WTC11 (cell line): ENCODE measurements around the gene HSDL1. TPM values are rescaled to one million over a fixed set of nuclear protein-coding genes. Genes with fewer than 3 reads are reported as not detected.

Experiments
- ATAC-seq: fragments of 200-7000 bp; cut with Tn5 transposase; 2 replicates; pipeline ENCODE4 v1.10.0; 2021; ENCODE audit warnings: mild to moderate bottlenecking, moderate library complexity
- CTCF ChIA-PET: fragments of 300-600 bp; sonication (Branson Sonifier 250); formaldehyde crosslinking; loops from one replicate; lab custom pipeline; 2021; ENCODE audit warnings: antibody characterized with exemption; lab: Charles Lee
- POLR2A ChIA-PET: fragments of 350-600 bp; sonication (Branson Sonifier 250); formaldehyde crosslinking; loops from one replicate; lab custom pipeline; 2021; ENCODE audit warnings: antibody characterized with exemption; lab: Charles Lee
- DNase-seq: peaks from one replicate; pipeline ENCODE4 v3.0.0; 2021; ENCODE audit warnings: low spot score
- H3K27ac Mint-ChIP-seq: 2 replicates; pipeline ENCODE4 v1.8.0; 2021; ENCODE audit warnings: mixed read lengths
- H3K27me3 Mint-ChIP-seq: 2 replicates; pipeline ENCODE4 v1.8.0; 2021; ENCODE audit warnings: low read depth, mild to moderate bottlenecking, moderate library complexity, mixed read lengths
- H3K36me3 Mint-ChIP-seq: 2 replicates; pipeline ENCODE4 v1.8.0; 2021; ENCODE audit warnings: mixed read lengths
- H3K4me1 Mint-ChIP-seq: 2 replicates; pipeline ENCODE4 v1.8.0; 2022; ENCODE audit warnings: mixed read lengths
- H3K4me3 Mint-ChIP-seq: 2 replicates; pipeline ENCODE4 v1.8.0; 2021; ENCODE audit warnings: mild to moderate bottlenecking, moderate library complexity, mixed read lengths
- H3K9me3 Mint-ChIP-seq: 2 replicates; pipeline ENCODE4 v1.8.0; 2021; ENCODE audit warnings: mixed read lengths
- E2F1 ChIP-seq: sonication (generic); formaldehyde crosslinking; IDR thresholded peaks from 2 replicates; pipeline ENCODE4 v1.8.0; 2022; ENCODE audit warnings: mild to moderate bottlenecking, missing genetic modification reagents
- FOXK1 ChIP-seq: sonication (generic); formaldehyde crosslinking; IDR thresholded peaks from 2 replicates; pipeline ENCODE4 v1.8.0; 2022; ENCODE audit warnings: mild to moderate bottlenecking, moderate library complexity, missing genetic modification reagents
- IRF2 ChIP-seq: sonication (generic); formaldehyde crosslinking; IDR thresholded peaks from 2 replicates; pipeline ENCODE4 v1.8.0; 2022; ENCODE audit warnings: low read depth, missing genetic modification reagents, borderline replicate concordance
- JAZF1 ChIP-seq: fragments of 250-450 bp; sonication (Bioruptor Pico); IDR thresholded peaks from 2 replicates; pipeline ENCODE4 v1.9.0; 2021; ENCODE audit warnings: moderate library complexity, mild to moderate bottlenecking, inconsistent platforms
- MXD4 ChIP-seq: fragments of 250-450 bp; sonication (Bioruptor Pico); IDR thresholded peaks from 2 replicates; pipeline ENCODE4 v1.8.0; 2021; ENCODE audit warnings: mild to moderate bottlenecking, moderate library complexity, borderline replicate concordance
- PREB ChIP-seq: sonication (generic); formaldehyde crosslinking; IDR thresholded peaks from 2 replicates; pipeline ENCODE4 v1.8.1; 2022; ENCODE audit warnings: mild to moderate bottlenecking, missing genetic modification reagents, moderate library complexity, borderline replicate concordance
- SP1 ChIP-seq: sonication (generic); formaldehyde crosslinking; conservative IDR thresholded peaks from 2 replicates; pipeline ENCODE4 v1.8.1; 2022; ENCODE audit warnings: missing genetic modification reagents
- TP53 ChIP-seq: sonication (generic); formaldehyde crosslinking; IDR thresholded peaks from 2 replicates; pipeline ENCODE4 v1.8.1; 2023; ENCODE audit warnings: mild to moderate bottlenecking, missing genetic modification reagents
- ZNF425 ChIP-seq: fragments of 250-450 bp; sonication (Bioruptor Pico); conservative IDR thresholded peaks from 2 replicates; pipeline ENCODE4 v1.9.0; 2021; ENCODE audit warnings: mild to moderate bottlenecking
- total RNA-seq: library from RNA; stranded (reverse); gene quantifications from 3 replicates; pipeline ENCODE4 v1.2.3, GENCODE V29; 2021
- TF ChIP-seq, protein P1 (sequence below): fragments of 200-600 bp; IDR thresholded peaks from 2 replicates; pipeline ENCODE4 v1.8.0; 2022; ENCODE audit warnings: antibody characterized with exemption
- TF ChIP-seq, protein P2 (sequence below): fragments of 250-450 bp; sonication (Bioruptor Pico); IDR thresholded peaks from 2 replicates; pipeline ENCODE4 v1.9.0; 2021; ENCODE audit warnings: mild to moderate bottlenecking
- TF ChIP-seq, protein P3 (sequence below): fragments of 250-450 bp; sonication (Bioruptor Pico); IDR thresholded peaks from 2 replicates; pipeline ENCODE4 v1.9.0; 2021; ENCODE audit warnings: mild to moderate bottlenecking, borderline replicate concordance
- TF ChIP-seq, protein P4 (sequence below): sonication (generic); formaldehyde crosslinking; IDR thresholded peaks from 2 replicates; pipeline ENCODE4 v1.8.1; 2023; ENCODE audit warnings: mild to moderate bottlenecking, missing genetic modification reagents

Gene HSDL1
- total RNA-seq, 1 experiment from 2014 or later: 48.6 TPM

DNA sequence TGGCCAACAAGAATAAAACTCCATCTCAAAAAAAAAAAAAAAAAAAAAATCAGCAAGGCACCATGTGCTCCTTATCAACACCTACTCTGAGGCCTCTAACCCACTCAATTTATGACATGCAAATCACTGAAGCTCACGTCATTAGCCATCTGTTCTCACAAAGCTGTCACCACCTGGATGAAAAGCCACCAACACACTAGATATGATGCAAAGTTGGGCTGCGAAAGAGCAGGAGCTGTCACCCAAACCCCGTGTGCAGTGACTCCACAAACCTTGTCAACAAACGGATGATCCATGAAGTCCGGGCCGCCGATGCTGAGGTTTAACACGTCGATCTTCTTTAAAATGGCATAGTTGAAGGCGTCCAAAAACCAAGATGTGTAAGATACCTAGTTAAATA lies 53.5 kb downstream of the HSDL1 start (continued):
- TF ChIP-seq, protein P1, sequence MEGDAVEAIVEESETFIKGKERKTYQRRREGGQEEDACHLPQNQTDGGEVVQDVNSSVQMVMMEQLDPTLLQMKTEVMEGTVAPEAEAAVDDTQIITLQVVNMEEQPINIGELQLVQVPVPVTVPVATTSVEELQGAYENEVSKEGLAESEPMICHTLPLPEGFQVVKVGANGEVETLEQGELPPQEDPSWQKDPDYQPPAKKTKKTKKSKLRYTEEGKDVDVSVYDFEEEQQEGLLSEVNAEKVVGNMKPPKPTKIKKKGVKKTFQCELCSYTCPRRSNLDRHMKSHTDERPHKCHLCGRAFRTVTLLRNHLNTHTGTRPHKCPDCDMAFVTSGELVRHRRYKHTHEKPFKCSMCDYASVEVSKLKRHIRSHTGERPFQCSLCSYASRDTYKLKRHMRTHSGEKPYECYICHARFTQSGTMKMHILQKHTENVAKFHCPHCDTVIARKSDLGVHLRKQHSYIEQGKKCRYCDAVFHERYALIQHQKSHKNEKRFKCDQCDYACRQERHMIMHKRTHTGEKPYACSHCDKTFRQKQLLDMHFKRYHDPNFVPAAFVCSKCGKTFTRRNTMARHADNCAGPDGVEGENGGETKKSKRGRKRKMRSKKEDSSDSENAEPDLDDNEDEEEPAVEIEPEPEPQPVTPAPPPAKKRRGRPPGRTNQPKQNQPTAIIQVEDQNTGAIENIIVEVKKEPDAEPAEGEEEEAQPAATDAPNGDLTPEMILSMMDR: no peak
- no peak for TF ChIP-seq MXD4 (CRISPR knock-in tag)
- TF ChIP-seq E2F1 (CRISPR knock-in tag): no peak
- no peak for TF ChIP-seq PREB
- TF ChIP-seq ZNF425 (CRISPR knock-in tag): no peak
- no peak for TF ChIP-seq SP1
- TF ChIP-seq, protein P2, sequence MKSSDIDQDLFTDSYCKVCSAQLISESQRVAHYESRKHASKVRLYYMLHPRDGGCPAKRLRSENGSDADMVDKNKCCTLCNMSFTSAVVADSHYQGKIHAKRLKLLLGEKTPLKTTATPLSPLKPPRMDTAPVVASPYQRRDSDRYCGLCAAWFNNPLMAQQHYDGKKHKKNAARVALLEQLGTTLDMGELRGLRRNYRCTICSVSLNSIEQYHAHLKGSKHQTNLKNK (CRISPR knock-in tag): no peak
- TF ChIP-seq, protein P3, sequence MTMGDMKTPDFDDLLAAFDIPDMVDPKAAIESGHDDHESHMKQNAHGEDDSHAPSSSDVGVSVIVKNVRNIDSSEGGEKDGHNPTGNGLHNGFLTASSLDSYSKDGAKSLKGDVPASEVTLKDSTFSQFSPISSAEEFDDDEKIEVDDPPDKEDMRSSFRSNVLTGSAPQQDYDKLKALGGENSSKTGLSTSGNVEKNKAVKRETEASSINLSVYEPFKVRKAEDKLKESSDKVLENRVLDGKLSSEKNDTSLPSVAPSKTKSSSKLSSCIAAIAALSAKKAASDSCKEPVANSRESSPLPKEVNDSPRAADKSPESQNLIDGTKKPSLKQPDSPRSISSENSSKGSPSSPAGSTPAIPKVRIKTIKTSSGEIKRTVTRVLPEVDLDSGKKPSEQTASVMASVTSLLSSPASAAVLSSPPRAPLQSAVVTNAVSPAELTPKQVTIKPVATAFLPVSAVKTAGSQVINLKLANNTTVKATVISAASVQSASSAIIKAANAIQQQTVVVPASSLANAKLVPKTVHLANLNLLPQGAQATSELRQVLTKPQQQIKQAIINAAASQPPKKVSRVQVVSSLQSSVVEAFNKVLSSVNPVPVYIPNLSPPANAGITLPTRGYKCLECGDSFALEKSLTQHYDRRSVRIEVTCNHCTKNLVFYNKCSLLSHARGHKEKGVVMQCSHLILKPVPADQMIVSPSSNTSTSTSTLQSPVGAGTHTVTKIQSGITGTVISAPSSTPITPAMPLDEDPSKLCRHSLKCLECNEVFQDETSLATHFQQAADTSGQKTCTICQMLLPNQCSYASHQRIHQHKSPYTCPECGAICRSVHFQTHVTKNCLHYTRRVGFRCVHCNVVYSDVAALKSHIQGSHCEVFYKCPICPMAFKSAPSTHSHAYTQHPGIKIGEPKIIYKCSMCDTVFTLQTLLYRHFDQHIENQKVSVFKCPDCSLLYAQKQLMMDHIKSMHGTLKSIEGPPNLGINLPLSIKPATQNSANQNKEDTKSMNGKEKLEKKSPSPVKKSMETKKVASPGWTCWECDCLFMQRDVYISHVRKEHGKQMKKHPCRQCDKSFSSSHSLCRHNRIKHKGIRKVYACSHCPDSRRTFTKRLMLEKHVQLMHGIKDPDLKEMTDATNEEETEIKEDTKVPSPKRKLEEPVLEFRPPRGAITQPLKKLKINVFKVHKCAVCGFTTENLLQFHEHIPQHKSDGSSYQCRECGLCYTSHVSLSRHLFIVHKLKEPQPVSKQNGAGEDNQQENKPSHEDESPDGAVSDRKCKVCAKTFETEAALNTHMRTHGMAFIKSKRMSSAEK (CRISPR knock-in tag): no peak
- no peak for TF ChIP-seq JAZF1

GRCh38 chr16:84090211-84090610 lies 54.8 kb downstream of the HSDL1 start:
- H3K9me3 Mint-ChIP-seq: no peaks in the 10 kb centered on the region
- TF ChIP-seq IRF2 (CRISPR knock-in tag) (no peak), FOXK1 (CRISPR knock-in tag) (no peak), TP53 (CRISPR knock-in tag) (no peak)
- TF ChIP-seq, protein P4, sequence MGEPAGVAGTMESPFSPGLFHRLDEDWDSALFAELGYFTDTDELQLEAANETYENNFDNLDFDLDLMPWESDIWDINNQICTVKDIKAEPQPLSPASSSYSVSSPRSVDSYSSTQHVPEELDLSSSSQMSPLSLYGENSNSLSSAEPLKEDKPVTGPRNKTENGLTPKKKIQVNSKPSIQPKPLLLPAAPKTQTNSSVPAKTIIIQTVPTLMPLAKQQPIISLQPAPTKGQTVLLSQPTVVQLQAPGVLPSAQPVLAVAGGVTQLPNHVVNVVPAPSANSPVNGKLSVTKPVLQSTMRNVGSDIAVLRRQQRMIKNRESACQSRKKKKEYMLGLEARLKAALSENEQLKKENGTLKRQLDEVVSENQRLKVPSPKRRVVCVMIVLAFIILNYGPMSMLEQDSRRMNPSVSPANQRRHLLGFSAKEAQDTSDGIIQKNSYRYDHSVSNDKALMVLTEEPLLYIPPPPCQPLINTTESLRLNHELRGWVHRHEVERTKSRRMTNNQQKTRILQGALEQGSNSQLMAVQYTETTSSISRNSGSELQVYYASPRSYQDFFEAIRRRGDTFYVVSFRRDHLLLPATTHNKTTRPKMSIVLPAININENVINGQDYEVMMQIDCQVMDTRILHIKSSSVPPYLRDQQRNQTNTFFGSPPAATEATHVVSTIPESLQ (CRISPR knock-in tag): no peak
- H3K4me3 Mint-ChIP-seq: no peak overlapping the region
- H3K36me3 Mint-ChIP-seq: peaks cover 65% of the 10 kb centered on the region
- DNase-seq (no peak), ATAC-seq (no peak)
- no peaks in the 10 kb centered on the region for H3K27me3 Mint-ChIP-seq
- no peaks in the 10 kb centered on the region for H3K4me1 Mint-ChIP-seq
- no peak overlapping the region for H3K27ac Mint-ChIP-seq
- ChIA-PET CTCF (interaction anchor here (1.4 kb wide), 1 partner anchor 96 kb away, joined by 5 read pairs; the partner anchor contains the start of gene TAF1C), POLR2A (interaction anchor here (0.7 kb wide), 1 partner anchor 797 kb away, joined by 4 read pairs; no protein-coding TSS in a partner anchor)
